Measurements from ENCODE around the gene CHSY3.

CHSY3 gene

GRCh38 chr5:129903466-129904101 is 681 bp upstream of the CHSY3 start:
- no peak for DNase-seq (ENCODE audit: low read depth)
- no peak for TF ChIP-seq CTCF (IDR thresholded peaks at IDR 0.05; ENCODE audit: low read length, missing control alignments)
- H3K4me3 ChIP-seq (replicated peaks; ENCODE audit: low read depth, low read length): peak overlapping the region; percentile 60

- H3K4me3 ChIP-seq (replicated peaks; ENCODE audit: low read depth, low read length): peak overlapping the region; percentile 60
- TF ChIP-seq CTCF (IDR thresholded peaks at IDR 0.05; ENCODE audit: low read length, missing control alignments): no peak
- peak; percentile 14 for DNase-seq (ENCODE audit: low read depth)
Observed at GRCh38 chr5:129904667-129905472, 605 bp downstream of the CHSY3 start.

GRCh38 chr5:129905473-129906176 is 1.4 kb downstream of the CHSY3 start:
- peak; percentile 13 for DNase-seq (ENCODE audit: low read depth)
- H3K4me3 ChIP-seq (replicated peaks; ENCODE audit: low read depth, low read length): peak overlapping the region; percentile 60
- no peak for TF ChIP-seq CTCF (IDR thresholded peaks at IDR 0.05; ENCODE audit: low read length, missing control alignments)

- peak; percentile 24 for TF ChIP-seq CTCF (IDR thresholded peaks at IDR 0.05; ENCODE audit: low read length, missing control alignments)
- DNase-seq (ENCODE audit: low read depth): peak; percentile 58
- peak overlapping the region; percentile 60 for H3K4me3 ChIP-seq (replicated peaks; ENCODE audit: low read depth, low read length)
Observed at GRCh38 chr5:129906177-129906887, 2.1 kb downstream of the CHSY3 start.

- H3K4me3 ChIP-seq (replicated peaks; ENCODE audit: low read depth, low read length): no peak overlapping the region
- TF ChIP-seq CTCF (IDR thresholded peaks at IDR 0.05; ENCODE audit: low read length, missing control alignments): no peak
- no peak for DNase-seq (ENCODE audit: low read depth)
Observed at GRCh38 chr5:129909225-129909624, 5.0 kb downstream of the CHSY3 start.

- H3K4me3 ChIP-seq (replicated peaks; ENCODE audit: low read depth, low read length): no peak overlapping the region
- TF ChIP-seq CTCF (IDR thresholded peaks at IDR 0.05; ENCODE audit: low read length, missing control alignments): no peak
- no peak for DNase-seq (ENCODE audit: low read depth)
Observed at GRCh38 chr5:129912601-129913255, 8.5 kb downstream of the CHSY3 start.
